DMS 273 (cell line): ENCODE data around the gene LRRC2.
"Not testable (repeated sequence)": the region's sequence is repeated elsewhere in the genome, so short reads cannot be mapped to it uniquely, and the experiment has no call there.

Experiments used
- DNase-seq: peaks from one replicate; lab custom pipeline; 2025; ENCODE audit not compliant: unreplicated experiment; lab: John Stamatoyannopoulos, UW

Gene LRRC2

DNA sequence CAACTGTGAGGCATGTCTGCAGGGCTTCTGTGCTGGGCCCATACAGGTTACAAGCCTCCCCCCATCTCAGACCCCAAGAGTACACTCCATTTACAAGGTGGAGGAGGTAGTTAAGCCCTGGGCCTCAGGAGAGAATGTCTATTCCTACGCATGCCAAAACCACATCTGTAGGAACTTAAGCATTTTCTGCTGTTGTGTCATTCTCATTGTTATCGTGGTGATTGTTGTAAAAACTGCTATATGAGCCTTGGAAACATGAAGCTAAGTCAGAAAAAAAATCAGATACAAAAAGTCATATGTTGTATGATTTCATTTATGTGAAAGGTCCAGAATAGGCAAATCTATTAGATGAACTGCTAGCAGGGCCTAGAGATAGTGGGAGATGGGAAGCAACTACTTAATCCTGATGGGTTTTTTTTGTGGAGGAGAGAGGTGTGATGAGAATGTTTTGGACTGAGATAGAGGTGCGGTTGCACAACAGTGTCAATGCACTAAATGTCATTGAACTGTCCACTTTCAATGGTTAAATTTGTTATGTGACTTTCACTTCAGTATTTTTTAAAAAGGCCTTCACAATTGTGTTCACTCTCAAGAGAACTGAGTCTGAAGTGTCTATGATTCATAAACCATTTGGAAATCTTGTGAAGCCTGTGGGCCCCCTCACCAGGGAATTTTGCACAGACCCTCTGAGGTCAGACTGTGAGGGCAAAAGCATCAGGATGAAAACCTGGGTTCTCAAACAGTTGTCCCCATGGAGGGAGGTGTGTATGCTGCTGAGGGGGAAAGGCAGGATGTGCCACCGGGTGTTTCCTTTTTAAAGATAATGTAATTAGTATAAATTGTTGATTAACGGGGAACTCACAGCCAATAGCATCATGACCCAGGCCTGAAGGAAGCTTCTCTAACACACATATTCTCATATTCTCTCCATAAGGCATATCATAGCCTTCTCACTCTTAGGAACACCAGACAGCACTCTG lies 65.2 kb downstream of the LRRC2 start:
- no peak for DNase-seq

DNA sequence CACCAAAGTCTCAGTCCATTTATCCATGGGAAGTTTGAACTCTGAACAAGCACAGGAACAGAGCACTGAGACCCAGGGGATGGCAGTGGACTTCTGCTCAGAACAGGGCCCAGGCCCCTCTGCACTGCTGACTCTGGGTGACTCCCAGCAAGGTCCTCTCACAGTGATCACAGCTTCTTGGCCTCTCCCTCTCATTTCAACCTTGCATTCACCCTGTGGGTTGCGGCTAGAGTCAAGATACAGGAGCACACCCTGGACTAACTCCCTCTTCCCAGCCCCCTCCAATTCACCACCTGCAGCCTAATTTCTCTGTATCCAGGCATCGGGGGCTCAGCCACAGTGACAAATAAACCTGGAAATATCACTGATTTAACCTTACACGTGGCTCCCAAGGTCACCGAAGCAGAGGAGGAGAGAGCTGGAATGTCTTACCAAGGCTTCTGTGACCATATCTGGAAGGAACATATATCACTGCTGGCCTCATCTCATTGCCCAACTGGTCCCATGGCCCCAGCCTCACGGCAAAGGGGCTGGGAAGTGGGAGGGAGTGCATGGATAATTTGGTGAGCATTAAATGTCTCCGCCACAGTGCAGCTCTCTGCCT lies 67.1 kb downstream of the LRRC2 start:
- DNase-seq: no peak

DNA sequence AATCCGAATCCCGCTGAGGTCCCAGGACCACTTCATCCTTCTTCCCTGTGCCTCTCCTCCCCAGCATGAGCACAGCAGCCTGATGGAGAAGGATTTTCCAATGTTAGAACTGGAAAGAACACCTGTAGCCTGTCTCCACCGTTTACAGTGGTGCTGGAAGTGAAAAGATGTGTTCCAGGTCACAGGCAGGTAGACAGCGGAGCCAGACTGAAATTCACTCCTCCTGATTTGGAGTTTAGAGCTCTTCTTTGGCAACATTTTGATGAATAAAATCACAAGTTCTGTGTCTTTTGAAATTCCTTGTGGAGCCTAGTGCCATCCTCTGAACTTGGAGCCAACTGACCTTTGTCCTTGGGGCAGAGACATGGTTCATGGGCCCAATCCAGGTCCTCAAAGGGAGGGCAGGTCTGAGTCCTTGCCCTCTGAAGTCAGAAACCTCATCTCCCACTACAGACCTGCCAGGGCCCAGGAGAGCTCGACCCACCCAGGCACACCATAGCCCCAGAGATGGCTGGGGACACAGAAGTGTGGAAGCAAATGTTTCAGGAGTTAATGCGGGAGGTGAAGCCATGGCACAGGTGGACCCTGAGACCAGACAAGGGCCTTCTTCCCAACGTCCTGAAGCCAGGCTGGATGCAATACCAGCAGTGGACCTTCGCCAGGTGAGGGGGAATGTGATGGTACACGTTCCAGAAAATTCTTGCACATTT lies 68.4 kb downstream of the LRRC2 start, which contains the start of gene RTP3:
Gene RTP3 (plus strand): TSS at position 421 of the 710 bp plus-strand sequence. CDS start 87 bp downstream, at position 508.
- DNase-seq: no peak

DNA sequence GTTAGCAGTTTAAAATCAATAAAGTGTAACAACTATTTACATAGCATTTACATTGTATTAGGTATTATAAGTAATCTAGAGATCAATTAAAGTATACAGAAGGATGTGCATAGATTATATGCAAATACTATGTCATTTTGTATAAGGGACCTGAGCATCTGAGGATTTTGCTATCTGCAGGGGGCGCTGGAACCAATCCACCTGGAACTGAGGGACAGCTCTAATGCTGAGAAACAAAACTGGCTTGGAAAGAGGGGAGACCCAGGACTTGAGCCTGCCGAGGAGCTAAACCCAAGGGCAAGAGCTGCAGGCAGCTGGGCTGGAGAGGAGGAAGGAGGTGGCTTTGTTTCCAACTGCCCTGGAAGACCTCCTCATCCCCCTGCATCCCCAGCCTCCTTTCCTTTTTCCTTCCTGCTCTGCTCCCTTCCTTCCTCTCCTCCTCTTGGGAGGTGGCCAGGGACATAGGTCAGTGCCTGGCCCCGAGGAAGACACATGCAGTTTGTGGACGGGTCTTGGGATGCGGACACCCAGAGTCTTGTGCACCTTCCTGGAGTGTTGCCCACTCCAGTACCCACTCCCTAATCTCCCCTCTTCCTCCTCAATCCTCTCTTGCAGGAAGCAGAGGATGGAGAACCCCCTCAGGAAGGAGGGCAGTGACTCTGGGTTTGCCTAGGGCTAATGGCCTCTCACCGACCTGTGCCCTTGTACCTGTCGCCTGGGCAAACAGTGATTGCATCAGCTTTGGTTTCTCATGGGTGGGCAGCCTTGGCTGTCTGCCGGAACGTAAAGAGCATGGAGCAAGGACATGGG lies 69.2 kb downstream of the LRRC2 start:
- DNase-seq: peak; percentile 13

DNA sequence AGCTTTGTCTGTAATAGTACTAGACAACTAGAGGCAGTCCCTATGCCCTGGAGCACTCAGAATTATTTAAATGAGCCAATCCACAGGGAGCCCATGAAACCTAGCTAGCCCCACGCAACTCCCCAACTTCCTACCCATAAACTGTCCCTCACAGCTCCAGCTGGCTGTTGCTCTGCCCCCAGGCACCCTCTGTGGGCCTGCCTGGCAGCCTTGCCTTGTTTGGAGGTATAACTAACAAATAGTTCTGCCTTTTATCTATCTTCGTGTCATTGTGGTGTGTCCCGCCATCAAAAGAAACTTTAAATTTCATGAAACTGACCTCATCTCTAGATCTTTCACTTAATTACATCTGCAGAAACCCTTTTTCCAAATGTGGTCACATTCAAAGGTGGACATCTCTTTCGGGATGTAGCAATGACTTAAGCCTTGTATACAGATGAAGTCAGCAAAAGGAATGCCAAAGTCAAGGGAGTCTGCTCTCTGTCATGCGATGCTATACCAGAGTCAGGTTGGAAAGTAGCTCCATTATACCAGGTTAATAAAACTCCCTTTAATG lies 70.1 kb downstream of the LRRC2 start:
- no peak for DNase-seq

DNA sequence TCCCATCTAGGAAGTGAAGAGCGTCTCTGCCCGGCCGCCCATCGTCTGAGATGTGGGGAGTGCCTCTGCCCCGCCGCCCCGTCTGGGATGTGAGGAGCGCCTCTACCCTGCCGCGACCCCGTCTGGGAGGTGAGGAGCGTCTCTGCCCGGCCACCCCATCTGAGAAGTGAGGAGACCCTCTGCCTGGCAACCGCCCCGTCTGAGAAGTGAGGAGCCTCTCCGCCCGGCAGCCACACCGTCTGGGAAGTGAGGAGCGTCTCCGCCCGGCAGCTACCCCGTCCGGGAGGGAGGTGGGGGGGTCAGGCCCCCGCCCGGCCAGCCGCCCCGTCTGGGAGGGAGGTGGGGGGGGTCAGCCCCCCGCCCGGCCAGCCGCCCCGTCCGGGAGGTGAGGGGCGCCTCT lies 71.6 kb downstream of the LRRC2 start:
- not testable (repeated sequence) for DNase-seq

DNA sequence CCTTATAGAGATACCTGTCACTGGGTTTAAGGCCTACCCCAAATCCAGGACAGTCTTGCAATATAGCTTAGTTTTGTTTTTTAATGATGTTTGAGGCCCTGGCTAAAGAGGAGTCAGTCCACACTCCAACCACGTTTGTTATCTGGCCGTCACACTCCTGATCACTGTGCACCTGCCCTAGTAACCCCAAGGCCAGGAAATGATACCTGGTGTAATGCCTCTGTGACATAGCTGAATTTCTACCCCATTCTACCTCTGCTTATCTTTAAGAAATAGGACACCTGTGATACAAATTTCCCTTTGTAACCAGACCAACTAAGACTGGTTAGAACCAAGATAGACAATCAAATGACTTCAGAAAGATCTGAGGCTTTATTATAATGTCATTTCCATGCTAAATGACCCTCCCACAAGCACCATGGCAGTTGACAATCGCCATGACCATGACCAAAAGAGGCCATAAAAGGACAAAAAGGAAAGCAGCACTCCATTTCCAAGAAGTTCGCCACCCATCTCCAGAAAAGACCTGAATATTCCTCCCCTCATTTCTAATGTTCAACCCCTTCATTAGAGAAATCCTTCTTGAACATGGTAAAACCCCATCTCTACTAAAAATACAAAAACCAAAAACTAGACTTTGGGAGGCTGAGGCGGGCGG lies 73.1 kb downstream of the LRRC2 start:
- no peak for DNase-seq

DNA sequence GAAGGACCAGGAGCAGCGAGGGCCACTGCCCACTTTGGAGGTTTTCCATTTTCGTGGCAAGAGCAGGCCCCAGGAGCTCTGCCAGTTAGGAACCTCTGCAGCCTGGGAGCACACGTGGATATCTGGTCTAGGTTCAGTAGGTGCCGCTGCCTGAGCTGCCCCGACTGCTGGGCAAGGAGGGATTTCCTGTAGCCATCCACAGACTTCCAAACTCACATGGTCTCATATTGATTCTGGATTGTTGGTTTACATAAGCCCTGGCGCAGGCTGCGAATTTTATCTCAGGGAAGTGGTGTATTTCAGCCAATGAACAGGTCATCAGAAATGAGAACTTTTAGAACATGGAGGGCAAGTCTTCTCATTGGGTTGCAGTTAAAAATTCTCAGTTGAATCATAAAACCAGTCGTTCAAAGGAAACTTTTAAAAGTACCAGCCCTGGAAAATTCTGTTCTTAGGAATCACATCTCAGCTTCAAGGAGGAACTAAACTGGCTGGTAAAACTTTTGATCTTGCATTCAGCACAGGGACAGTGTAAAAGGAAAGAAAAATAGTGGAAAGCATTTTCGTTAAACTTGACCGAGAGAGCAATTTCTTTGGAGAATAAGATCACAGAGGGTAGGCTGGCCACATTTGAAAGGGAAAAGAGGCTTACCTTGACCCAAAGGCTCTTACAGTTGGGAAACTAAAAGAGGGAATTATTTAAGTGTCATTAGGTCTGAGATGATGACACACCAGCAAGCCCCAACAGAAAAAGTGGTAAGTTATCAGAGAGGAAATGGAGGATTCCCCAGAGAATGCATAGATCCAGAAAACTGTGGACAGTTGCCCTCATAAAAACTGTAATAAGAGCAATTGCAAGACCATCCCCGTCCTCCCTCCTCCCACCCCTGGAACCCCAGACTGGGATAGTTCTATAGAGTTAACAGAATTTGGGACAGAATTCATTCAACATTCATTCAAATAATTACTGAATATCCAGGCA lies 74.7 kb downstream of the LRRC2 start:
- no peak for DNase-seq

DNA sequence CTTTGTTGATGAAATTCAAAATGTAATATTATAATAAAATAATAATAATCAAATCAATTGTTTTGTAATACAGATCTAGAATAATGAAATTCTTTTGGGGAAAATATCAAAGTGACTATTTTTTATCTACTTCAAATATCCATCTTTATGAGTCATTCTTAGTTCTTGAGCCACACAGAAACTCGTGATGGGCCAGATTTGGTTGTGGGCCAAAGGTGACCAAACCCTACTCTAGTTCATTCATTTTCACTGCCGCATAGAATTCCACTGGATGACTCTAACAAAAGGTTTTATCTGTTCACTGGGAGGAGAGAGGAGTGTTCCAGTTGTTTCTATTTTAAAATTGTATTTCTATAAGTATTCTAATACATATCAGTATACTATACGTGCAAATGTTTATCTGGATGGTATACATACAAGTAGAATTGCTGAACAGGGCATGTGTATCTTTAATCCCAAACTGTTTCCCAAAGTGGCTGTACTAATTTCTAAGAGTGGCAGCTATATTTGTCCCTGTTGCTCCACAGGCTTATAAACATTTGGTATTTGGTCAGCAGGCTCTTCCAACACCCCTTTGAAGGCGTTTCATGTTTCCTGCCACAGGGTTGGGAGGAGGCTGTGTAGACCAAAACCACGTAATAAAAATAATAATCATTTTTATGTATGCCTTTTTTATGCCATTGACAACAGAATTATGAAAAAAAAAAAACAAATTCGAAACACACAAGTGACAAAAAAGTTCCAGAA lies 75.6 kb downstream of the LRRC2 start:
- DNase-seq: no peak

DNA sequence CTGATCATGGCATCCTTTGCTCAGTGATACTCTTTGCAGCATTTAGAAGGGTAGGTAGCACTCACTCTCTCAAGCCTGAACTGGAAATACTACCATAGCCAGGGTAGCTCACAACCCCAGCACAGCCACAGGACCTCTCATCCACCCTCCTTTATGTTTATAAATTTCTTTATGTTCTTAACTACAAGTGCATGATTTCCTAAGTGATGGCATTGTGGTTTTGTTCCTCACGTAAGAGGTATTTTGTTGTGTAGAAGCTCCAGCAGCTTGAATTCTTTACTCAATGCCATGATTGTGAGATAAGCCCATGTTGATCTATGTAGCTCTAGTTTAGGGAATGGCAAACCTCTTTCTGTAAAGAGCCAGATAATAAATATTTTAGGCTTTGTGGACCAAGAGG lies 76.2 kb downstream of the LRRC2 start:
- no peak for DNase-seq

DNA sequence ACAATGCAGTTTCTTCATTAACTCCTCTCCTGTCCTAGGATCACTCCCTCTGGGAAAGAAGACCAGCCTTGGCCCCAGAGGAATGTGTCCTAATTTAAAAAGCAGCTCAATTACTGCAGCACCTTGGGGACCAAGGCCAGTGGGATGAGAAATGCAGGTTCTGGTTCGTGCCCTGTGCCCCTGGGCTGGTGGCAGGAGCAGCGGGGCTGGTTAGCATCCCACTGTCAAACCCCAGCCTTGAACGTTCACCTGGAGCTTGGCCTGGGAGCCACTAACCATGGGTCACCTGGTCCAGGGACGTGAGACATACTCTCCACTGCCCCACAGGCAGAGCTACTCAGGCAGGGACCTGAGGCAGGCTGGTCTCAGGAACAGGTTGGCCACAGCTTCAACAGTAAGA lies 76.7 kb downstream of the LRRC2 start:
- DNase-seq: no peak

DNA sequence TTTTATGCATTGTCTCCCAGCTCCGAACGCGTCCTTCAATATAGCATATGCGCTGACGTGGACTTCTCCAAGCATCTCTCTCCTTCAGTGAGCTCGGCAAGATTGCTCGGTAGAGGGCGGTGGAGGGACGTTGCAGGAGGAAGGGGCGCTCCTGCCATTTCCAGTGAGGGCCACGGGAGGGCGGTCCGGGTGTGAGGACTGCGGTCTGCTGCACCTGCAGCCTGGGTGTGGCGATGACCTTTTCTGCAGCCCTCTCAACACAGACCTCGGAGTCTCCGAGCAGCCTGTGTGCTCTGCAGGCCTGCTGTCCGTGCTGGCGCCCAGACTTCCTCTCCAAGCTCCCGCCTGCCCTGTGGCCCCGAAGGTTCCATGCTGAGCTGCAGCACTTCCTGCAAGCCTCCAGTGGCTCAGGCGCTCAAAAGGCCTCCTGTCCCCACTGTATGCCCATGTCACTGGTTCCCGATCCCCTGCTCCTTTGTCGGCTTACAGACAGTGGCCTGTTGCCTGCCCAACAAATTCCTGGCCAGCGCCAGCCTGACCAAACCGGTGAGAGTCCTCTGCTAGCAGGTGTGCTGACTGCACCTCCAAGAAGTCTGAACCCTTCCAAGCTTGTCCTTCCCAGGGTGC lies 77.3 kb downstream of the LRRC2 start:
- peak; percentile 87 for DNase-seq

DNA sequence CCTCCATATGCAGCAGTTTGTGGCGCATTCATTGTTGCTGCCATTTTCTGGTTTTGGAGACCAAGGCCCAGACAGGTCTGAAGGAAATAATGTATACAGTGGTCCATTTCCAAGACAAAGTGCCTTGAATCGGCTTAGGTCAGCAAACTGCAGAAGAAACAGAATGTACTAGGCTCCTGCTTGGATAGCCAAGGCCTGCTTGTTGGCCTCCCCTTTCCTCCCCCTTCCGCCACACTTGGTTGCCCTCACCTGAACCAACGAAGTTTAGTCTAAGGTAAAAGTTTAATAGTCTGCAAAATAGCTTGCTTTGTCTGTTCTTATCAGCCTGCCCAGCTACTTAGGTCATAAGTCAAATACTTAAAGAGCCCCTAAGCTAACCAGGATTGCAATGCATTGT lies 80.3 kb downstream of the LRRC2 start:
- DNase-seq: no peak

DNA sequence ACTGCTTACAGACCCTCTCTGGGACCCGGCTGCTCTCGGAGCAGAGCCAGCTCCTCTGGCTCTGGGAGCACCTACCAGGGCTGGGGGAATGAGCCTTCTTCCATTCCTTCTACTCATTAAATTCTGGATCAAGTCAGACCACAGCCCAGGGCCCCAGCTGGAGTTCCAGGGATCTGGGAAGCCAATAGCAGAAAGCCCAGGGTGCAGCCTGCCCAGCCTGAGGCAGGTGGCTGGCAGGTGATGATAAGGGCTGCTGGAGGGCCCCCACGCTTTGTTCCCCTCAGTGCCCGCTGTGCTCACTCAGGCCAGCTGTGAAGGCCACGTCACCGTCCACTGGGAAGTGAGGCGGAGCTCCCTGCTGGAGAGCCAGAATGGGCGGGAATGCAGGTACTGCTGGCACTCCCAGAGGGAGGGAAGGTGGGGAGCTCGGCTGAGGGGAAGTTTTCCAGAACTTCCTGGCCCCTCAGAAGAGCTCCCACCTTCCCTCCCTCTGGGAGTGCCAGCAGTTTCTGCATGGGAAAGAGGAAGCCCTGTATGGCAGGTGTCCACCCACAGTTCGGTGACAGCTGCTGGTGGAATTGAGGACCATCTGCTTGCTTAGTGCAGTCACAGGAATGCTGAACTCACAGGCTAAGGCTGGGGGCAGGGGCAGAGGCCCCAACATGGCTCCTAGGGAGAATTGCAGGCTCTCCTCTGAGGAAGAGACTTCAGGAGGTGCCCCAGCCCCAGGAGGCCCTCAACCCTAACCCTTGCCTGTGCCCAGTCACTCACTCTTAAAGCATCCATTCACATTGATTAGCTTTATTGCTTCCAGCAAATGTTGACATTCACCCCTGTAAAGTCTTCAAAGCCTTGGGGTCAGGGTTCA lies 81.0 kb downstream of the LRRC2 start:
- peak; percentile 92 for DNase-seq

DNA sequence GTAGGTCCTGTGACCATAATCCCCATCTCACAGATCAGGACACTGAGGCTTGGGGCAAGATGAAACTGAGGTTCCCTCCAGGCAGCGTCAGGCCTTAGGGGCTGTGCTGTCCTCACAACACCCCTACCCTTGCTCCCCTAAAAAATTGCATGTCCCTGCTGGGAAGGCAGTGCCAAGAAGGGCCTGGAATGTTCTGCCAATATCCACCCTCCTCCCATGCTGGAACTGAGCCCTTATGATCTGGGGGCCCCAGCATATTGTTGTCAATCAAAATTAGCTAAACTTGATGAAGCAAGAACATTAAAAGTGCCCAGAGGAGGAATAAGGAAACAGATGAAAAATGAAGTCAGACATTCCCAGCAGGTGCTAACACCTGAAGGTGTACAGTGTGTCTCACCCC lies 81.7 kb downstream of the LRRC2 start:
- DNase-seq: no peak

DNA sequence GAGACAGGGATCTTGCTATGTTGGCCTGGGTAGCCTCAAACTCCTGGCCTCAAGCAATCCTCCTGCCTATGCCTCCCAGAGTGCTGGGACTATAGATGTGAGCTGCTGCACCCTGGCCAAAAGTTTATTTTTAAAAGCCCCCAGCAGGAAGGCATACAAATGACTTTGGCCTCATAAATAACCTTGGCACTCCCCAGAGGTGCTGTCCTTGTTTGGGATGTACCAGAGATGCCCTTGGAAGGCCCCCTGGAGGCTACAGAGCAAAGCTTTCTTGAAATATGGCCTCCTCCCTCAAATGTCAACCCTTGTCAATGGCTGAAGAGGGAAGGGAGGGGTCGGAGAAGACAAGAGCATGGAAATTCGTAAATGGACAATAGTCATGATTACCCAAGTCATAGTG lies 82.3 kb downstream of the LRRC2 start:
- DNase-seq: peak; percentile 8
